Myocyte (in vitro differentiated cells): ENCODE results near the gene SERPINB4. TPM values are rescaled to one million over a fixed set of nuclear protein-coding genes. Genes with fewer than 3 reads are reported as not detected.
A peak's percentile ranks its signal among the peaks of the same experiment; 100 is the strongest.

Experiments
- DNase-seq: peaks from one replicate; pipeline ENCODE4 v3.0.0-alpha.2; 2012; ENCODE audit warnings: low read depth
- total RNA-seq: library from RNA; depleted of rRNA; stranded (reverse); fragments of >200 nt; gene quantifications from 2 replicates; pipeline ENCODE4 v1.2.3, GENCODE V29; 2014

The SERPINB4 gene
- total RNA-seq, 1 donor from 2014 or later: not detected

- DNase-seq: no peak
Observed at GRCh38 chr18:63637703-63638102, 6.4 kb downstream of the SERPINB4 start.

DNA sequence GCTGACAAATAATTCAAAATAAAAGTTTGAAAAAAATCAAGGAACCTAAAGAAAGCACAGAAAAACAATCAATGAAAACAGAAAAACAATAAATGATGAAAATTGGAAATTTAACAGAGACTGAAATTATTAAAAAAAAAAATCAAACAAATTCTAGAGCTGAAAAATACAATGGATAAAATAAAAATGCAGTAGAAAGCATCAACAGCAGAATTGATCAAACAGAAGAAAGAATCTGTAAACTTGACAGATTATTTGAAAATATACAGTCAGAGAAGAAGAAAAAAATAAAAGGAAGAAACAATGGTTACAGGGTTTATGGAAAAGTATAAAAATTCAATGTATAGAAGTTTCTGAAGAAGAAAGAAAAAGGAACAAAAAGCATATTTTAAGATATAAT lies 16.2 kb downstream of the SERPINB4 start:
- no peak for DNase-seq

GRCh38 chr18:63626431-63626830 lies 17.6 kb downstream of the SERPINB4 start:
- DNase-seq: no peak

- DNase-seq: no peak
Observed at GRCh38 chr18:63624863-63625262, 19.2 kb downstream of the SERPINB4 start.

DNA sequence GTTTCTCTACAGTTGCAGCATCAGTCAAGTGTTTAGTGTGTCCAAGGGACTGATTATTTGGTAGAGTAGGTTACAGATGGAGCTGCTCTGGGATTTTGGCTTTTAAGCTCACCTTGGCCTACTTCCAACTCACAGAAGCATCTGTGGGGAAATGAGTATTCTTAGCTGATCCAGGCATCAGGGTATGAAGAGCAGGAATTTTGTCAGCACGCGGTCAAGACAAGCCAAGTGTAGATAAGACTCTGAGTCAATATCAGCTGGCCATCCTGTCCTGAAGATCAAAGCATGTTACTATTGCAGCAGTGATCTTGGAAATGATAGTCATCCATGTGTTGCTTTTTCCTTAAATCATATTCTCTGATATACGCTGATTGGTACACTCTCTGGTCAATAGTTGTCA lies 24.4 kb downstream of the SERPINB4 start:
- DNase-seq: no peak

DNA sequence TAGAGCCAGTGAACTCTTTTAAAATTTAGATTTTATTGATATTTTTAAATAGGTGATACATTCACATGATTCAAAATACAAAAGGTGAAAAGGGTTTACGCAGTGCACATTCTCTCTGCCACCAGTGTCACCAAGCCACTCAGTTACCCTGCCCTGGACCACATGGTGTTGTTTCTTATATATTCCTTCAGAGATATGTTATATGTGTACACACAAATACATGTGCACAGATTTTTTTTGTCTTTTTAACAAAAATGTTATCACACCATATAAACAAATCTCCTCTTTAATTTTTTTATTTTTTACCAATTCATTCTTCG lies 26.2 kb downstream of the SERPINB4 start:
- no peak for DNase-seq

DNA sequence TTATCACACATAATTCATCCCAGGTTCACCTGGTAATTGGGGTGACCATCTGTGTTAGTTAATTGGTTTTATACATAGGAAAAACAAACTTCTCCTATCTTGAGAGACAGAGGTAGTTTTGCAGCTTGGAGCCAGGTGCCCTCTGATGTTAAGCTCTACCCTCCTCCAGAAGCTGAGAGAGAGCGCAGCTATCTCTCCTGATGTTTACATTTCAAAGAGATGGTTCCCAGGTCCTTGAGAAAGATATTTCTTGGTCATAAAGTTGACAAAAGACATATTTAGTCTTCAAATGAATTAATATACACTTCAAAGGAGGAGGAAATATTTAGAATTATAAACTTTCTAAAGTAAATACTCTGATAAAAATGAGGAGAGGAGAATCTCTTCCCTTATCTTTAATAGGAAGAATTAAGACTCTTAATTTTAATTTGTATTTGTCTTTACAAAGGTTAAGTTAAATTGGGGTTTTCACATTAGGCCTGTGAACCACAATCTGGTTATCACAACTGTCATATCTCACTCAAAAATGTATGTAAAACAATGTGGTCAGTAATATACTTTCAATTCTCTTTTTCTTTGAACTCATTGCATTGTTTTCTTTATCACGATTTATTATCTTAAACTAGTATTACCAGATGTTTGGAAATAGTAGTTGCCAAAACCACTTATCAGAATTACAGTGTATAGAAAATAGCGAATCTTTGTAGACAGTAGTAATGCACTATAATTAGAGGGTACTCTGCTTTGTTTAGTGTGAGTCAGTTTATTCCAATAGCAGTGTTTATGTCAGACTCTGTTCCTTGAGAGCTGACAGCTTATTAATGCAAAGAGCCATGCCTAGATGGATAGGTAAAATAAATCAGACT lies 26.8 kb downstream of the SERPINB4 start:
- DNase-seq: no peak

- DNase-seq: no peak
Observed at GRCh38 chr18:63613420-63613819, 30.6 kb downstream of the SERPINB4 start.

DNA sequence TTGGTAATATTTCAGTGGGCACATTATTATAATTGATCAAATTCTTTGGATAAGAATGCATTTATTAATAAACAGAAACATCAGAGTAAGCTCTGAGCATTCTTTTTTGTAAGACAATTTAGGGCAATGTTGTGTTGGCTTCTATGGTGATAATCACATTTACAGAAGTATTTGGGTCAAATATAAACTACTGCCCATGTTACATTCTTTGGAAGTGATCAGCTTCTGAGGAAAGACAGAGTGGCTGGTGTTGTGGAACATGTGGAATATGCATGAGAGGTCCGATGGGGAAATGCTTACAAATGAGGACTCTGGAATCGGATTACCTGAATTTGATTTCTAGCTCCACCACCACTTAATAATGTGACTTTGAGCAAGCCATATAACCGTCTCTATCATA lies 37.5 kb downstream of the SERPINB4 start:
- DNase-seq: no peak

DNA sequence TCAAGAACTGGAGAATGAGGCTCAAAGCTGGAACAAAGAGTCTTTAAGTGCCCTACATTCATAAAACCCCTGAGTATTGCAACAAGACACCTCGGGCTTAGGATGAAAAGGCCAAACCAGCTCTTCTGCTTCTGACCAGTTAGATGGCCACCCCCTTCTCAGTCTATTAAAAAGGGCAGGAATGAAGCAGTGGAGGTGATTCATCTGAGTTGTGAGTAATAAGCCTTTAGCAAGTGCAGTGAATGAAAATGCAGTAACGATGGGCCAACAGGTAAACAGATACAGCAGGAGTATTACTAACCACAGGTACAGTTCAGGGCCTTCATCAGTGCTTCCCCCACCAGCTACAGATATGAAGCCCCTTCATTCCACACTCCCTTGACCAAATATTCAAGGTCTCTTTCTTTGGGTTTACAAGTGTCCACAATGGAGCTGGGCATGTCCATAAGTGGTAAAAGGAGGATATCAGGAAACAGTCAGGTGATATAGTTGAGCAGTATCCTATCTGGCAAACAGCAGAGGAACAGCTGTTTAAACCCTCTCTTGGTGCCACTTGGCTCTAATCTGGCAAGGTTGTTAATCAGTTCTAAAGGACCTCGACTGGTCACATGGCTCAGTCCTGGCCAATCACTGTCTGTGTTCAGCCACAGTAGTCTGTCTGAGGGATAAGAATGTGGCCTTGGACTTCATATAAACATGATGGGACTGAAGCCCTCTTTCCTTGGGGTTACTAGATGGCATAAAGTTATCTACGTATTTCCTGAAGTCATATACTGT lies 39.1 kb downstream of the SERPINB4 start:
- peak; percentile 12 for DNase-seq

- peak; percentile 13 for DNase-seq
Observed at GRCh38 chr18:63603772-63604171, 40.3 kb downstream of the SERPINB4 start.

DNA sequence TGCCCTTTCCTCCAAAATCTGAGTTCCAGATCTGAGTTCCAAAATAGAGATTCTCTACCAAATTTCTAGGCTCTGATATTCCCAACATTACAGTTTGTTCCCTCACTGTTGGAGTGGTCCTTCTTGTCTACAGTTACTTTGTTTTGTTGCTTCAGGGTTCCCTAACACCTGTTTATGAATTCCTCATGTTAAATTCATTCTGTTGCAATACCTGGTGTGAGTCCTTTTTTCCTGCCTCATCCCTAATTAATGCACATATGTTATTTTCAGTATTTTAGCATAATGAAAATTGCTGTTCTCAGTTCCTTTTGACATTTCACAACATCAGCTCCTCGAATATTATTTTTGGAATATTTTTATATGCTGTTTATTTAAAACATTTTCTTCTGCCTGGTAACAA lies 40.7 kb downstream of the SERPINB4 start:
- no peak for DNase-seq

DNA sequence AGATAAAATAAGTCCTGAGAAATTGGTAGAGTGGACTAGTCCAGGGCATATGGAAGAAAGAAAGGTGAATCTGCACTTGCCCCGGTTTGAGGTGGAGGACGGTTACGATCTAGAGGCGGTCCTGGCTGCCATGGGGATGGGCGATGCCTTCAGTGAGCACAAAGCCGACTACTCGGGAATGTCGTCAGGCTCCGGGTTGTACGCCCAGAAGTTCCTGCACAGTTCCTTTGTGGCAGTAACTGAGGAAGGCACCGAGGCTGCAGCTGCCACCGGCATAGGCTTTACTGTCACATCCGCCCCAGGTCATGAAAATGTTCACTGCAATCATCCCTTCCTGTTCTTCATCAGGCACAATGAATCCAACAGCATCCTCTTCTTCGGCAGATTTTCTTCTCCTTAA lies 47.1 kb downstream of the SERPINB4 start:
- DNase-seq: no peak

DNA sequence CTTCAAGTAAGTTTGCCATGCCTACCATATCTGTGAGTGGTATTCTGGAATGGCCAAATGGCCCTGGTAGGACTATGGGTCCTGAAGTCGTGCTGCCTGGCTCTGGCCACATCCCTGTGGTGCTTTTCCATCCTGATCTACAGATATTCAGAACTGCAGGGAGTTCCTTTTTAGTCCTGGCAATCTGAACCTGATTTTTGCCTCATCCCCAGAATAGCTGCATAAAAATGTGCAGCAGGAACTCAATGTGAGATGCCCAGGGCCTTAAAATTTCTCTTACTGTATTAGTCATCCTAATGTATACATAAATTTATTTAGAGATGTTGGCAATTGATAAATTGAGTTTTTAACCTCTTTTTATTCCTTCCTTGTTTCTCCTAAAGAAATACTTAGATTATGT lies 51.6 kb downstream of the SERPINB4 start:
- DNase-seq: no peak

GRCh38 chr18:63591725-63592124 lies 52.3 kb downstream of the SERPINB4 start:
- no peak for DNase-seq

DNA sequence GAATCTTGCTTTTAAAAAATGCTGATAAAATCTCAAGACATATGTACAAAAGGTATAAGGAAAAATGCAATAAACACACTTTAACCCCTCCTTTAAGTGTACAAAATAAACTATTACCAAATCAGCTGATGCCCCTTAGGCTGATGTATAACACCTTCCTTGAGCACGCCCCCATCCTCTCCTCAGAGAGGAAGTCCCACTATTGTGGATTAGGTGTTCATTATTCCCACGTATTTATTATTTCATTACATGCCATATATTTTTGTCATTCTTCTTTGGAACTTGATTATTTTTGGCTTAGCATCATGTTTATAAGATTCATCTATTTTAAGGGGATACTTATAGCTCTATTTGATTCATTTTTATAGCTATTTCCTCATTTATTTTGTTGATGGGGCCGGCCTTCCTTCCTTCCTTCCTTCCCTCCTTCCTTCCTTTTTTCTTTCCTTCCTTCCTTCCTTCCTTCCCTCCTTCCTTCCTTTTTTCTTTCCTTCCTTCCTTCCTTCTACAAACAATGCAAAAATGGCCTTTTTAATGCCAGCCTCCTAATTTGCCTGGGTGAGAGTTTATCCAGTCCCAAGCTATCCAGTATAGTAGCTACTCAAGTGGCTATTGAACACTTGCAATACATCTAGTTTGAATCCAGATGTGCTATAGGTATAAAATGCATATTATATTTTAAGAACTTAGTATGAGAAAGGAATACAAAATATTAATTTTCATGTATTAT lies 52.9 kb downstream of the SERPINB4 start:
- no peak for DNase-seq

DNA sequence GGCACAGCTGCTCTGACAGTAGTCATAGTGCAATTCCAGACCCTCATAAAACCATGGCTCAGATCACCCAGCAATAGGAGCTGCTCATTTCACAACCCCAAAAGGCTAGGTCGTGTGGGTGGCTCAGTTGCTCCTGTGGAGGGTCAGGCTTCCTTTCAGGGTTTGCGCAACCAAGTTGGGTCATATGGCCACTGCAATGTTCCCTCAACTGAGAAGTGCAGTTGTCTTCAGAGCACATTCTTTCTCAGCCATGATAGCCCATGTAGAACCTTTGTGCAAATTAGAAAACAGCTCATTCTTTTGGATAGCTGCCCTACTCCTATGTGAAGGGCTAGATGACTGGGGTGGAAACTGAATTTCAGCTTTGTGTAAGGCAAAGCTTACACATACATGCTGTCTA lies 53.7 kb downstream of the SERPINB4 start:
- DNase-seq: no peak

DNA sequence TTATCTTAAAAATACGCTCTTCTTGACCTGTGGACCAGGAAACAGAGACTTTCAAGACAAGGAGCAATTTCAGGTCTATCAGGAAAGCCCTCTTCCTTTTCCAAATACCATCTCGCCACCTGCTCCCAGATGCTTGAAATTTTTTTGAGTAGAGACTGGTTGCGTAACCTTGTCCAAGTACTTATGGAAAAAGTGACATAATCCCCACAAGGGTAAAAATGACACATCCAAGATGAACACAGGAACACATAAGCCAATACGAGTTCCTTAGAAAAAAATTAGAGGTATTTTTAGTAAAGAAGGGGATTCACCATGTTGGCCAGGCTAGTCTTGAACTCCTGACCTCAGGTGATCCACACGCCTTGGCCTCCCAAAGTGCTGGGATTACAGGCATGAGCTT lies 55.1 kb downstream of the SERPINB4 start:
- no peak for DNase-seq
